Stimulated activated CD4-positive, alpha-beta T cell treated with anti-CD3 and anti-CD28 coated beads, Interleukin-15, amount 100 ng/mL, for 1 hour (primary cell): Measurements from ENCODE around the gene ADAP1.
"Not testable (repeated sequence)": the region's sequence is repeated elsewhere in the genome, so short reads cannot be mapped to it uniquely, and the experiment has no call there.

Source experiments
- DNase-seq, 2 donors: peaks; one replicate each; pipeline ENCODE4 v3.0.0-alpha.2; 2020; ENCODE audit warnings: low read depth in 1 of 2, low spot score in 1 of 2

Gene ADAP1

GRCh38 chr7:960269-960871, 5.9 kb upstream of the ADAP1 start:
- DNase-seq = no peak

DNA sequence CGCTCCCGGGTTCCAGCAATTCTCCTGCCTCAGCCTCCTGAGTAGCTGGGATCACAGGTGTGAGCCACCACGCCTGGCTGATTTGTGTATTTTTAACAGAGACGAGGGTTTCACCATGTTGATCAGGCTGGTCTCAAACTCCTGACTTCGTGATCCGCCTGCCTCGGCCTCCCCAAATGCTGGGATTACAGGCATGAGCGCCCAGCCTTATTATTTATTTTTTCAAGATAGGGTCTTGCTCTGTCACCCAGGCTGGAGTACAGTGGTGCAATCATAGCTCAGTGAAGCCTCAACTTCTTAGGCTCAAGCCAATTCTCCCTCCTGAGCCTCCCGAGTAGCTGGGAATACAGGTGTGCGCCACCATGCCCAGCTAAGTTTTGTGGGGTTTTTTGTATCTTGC, 5.3 kb upstream of the ADAP1 start:
- DNase-seq = not testable (repeated sequence)

GRCh38 chr7:959271-959670, 4.8 kb upstream of the ADAP1 start:
- DNase-seq = no peak

DNA sequence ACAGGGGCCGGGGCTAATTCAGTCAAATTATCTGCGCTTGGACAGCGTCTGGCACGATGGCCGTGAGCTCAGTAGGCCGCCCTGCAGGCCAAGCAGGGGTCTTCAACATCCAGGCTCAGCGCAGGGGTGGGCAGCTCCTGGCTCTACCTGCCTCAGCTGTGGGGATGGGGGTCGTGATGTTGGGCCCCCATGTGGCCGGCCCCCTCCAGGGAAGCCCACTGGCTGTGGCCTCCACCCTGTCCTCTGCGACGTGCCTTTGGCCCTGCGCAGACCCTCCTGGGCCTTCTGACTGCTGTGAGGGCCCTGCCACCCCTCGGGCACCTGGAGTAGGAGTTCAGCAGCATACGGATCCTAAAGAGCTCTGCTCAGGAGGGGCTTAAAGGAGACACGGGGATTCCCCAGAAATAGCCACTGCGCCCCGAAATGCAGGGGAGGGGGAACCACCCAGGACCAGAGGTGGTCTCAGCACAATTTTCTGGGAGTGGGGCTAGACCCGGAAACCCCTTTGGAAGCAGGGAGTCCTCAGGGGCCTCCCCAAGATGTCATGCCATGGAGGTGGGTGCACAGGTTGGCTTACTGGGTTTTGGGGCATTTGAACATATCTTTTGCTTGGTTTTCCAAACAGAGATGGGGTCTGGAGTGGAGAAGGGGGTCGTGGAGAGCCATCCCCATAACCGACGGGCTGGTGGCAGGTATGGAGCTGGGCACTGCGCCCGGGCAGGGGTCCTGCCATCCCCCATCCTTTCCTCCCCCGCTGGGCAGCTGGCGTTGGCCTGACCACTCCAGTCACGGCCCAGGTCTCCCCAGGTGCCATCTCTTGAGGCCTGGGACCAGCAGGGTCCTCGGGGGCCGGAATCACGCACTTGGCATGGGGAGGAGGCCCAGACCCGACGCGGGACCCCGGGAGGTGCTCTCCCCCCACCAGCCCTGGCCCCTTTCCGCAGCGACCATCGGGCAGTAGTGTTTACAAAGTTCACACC, 4.0 kb upstream of the ADAP1 start:
- no peak for DNase-seq

- DNase-seq = no peak
These were observed 3.1 kb upstream of the ADAP1 start for GRCh38 chr7:957418-958220.

- DNase-seq = no peak
These were observed 1.6 kb upstream of the ADAP1 start for GRCh38 chr7:956031-956430.

- DNase-seq = no peak
These were observed 743 bp downstream of the ADAP1 start for GRCh38 chr7:953547-954327.

DNA sequence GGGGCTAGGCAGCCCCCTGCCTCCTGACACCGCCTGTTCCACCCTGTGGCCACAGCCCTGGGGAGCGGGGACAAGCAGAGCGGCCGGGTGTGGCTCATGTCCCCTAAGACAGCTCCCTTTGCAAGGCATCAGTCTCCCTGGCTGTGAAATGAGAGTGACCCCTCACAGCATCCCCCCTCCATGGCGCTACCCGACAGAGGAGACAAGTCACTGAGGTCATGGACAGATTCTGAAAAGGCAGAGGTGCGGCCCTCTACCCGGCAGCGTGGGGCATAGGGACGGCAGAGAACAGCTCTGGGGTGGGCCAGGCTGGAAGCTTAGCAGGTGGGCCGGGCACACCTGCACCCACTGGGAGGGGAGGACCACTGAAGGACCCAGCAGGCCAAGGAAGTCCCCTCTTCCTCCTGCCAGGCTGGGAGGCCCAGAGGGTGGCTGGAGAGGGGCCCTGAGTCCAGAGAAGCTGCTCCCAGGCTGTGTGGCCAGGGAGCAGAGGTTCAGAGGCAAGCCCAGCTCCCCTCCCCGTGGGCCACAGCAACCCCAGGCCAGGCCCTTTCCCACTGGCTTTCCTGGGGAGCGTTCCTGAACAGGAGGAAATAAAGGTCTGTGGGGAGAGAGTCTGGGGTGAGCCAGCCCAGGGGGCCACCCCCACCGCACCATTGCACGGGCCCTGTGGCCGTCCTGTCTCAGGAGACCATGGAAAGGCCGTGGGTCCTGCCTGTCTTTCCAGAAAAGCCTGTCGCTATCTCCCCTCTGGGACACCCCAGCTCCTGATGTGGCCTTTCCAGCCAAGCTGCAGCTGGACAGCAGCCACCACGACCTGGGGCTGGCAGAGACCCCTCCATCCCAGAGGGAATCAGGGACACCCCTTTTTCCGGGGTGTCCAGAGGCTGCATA, 1.7 kb downstream of the ADAP1 start:
- no peak for DNase-seq

DNA sequence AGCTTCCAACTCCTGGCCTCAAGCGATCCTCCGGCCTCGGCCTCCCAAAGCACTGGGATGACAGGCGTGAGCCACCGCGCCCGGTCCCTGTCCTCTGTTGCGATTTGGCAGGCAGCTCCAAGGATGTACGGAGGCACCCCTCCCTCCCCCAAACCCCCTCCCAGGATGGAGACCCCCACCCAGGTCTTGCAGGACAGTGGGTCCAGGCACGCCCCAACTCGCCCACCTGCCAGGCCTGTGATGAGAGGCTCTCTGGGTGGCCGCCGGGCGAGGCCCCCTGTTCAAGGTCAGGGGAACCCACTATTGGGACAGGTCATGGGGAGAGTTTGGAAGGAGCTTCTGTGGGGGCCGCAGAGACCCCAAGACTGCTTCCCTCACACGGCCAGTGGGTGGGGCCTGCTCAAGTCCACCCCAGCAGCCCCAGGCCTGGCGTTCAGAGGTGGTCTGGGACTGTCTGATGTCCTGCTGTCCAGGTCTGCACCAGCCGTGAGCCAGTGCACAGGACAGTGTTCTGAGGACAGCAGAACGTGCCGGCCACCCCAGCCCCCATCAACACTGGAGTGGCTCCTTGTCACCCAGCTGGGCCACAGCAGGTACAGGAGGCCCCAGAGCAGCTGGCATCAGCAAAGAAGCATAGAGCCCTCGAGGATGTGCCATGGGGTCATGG, 2.5 kb downstream of the ADAP1 start:
- DNase-seq = no peak

DNA sequence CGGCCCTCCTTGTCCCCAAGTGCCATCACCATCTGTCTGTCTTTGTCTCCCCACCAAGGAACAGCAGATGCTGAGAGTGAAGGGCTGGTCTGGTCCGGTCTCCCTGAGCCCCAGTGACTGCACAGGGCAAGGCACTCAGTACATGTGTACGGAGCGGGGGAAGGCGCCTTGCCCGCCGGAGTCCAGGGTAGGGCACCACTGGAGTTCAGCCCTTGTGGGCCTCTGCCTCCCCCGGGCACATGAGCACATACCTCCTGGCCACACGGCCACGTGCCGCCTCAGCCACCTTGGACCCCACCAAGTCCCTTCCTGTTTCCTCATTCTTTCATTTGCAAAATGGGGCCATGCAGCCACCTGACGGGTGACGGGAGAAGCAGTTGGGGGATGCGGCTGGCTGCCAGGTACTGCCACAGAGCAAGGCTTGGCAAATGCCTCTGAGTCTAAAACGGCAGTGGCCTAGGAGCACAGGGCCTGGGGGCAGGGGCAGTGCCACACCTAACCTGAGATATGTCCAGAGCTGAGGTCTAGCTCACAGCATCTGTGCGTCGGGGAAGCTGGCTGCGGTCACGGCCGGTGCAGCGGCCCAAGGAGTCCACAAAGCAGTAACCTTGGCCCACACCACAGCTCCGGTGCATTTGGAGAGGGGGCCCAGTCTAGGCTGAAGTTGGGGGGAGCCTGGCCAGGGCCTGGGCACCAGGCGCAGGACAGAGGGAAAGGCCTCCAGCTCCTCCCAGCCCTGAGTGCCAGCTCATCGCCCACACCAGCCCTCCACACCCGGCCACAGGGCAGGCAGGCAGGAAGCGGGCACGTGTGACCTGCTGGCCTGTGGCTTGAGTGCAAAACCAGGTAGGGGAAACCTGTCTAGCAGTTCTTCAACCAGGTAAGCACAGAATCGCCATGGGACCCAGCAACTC, 5.2 kb downstream of the ADAP1 start:
- DNase-seq = no peak

GRCh38 chr7:947391-948210, 6.9 kb downstream of the ADAP1 start:
- DNase-seq = no peak

GRCh38 chr7:946256-946996, 8.1 kb downstream of the ADAP1 start:
- DNase-seq = no peak

- DNase-seq = no peak
These were observed 8.8 kb downstream of the ADAP1 start for GRCh38 chr7:945556-946255.

- no peak for DNase-seq
These were observed 9.3 kb downstream of the ADAP1 start for GRCh38 chr7:945147-945555.

DNA sequence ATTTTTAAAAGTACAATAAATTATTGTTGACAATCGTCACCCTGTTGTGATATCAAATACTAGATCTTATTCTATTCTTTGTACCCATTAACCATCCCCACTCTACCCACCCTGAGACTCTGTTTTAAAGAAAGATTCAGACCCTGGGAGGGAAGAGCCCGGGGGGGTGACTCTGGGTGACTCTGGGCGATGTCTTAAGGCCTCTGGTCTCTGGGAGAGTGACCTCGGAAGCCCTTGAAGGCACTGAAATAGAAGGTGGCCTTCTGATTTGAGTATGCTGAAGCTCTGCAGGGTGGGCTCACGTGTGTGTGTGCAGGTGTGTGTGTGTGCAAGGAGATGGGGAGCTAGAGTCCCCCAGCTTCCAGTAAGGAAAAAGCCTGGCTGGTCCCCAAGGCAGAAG, 9.7 kb downstream of the ADAP1 start:
- no peak for DNase-seq

GRCh38 chr7:943793-944192, 10.7 kb downstream of the ADAP1 start:
- not testable (repeated sequence) for DNase-seq
